Psoas muscle (tissue), 8 donors: ENCODE data around the gene SGMS1. TPM values are rescaled to one million over a fixed set of nuclear protein-coding genes. Genes with fewer than 3 reads are reported as not detected.
"Not testable (repeated sequence)": the region's sequence is repeated elsewhere in the genome, so short reads cannot be mapped to it uniquely, and the experiment has no call there.

Source experiments
- ATAC-seq, 4 donors: fragments of 200-7000 bp; cut with Tn5 transposase; one replicate each; pipeline ENCODE4 v1.9.1; 2020; ENCODE audit warnings: moderate library complexity in 3 of 4, mild to moderate bottlenecking in 2 of 4
- DNase-seq, 2 donors: peaks; one replicate each; pipeline ENCODE4 v3.0.0-alpha.2; 2020
- H3K27ac ChIP-seq: fragments of 200-600 bp; one replicate; pipeline ENCODE4 v1.8.0; 2022
- H3K27me3 ChIP-seq, 3 donors: fragments of 200-600 bp in 1 of 3; one replicate each; pipeline versions ENCODE4 v1.6.1 to v1.8.0; 2013 to 2022; ENCODE audit warnings: low read length in 2 of 3, mild to moderate bottlenecking in 2 of 3, moderate library complexity in 1 of 3; ENCODE audit not compliant: insufficient read depth in 3 of 3
- H3K36me3 ChIP-seq, 2 donors: fragments of 200-600 bp in 1 of 2; one replicate each; pipeline versions ENCODE4 v1.6.1 to v1.8.0; 2013 to 2022; ENCODE audit warnings: low read depth in 1 of 2, mild to moderate bottlenecking in 1 of 2, moderate library complexity in 1 of 2; ENCODE audit not compliant: insufficient read depth in 1 of 2
- H3K4me1 ChIP-seq: fragments of 200-600 bp; one replicate; pipeline ENCODE4 v1.8.0; 2022
- H3K4me3 ChIP-seq: fragments of 200-600 bp; one replicate; pipeline ENCODE4 v1.8.0; 2022; ENCODE audit warnings: mild to moderate bottlenecking
- H3K9me3 ChIP-seq: fragments of 200-600 bp; one replicate; pipeline ENCODE4 v1.8.0; 2022
- WGBS, 3 donors: extraction: QIAGEN DNeasy Blood & Tissue Kit; methylation state at CpG; one replicate each; pipeline versions ENCODE4 v1.1.6 to v1.1.7; 2013; 5-methylcytosine and 5-hydroxymethylcytosine counted together
- intact Hi-C, 2 donors: fragments of 100-400 bp; cut with DNase I; formaldehyde crosslinking; loops; one replicate each; pipeline versions ENCODE4 v1.11.0 to v1.14.2; 2022
- polyA plus RNA-seq, 3 donors: library from polyadenylated mRNA; stranded (reverse); fragments of 200-250 nt; gene quantifications; one replicate each; pipeline ENCODE4 v1.2.3, GENCODE V29; 2013
- total RNA-seq, 4 donors: library from RNA; stranded (reverse); fragmentation: NEBNext Ultra II Directional in 2 of 4; extraction: Animal tissue kit (Norgen Biotek cat#: 25700) in 2 of 4; gene quantifications; one replicate each; pipeline versions ENCODE4 v1.2.1 to v1.2.4, GENCODE V29; 2021 to 2023
- TF ChIP-seq, protein P1 (sequence below): fragments of 200-600 bp; IDR thresholded peaks from one replicate; pipeline ENCODE4 v1.8.0; 2022; ENCODE audit warnings: antibody characterized with exemption
- donor health status: healthy with polysubstance abuse.
- donor health status: DM: no; HTN: no; CAD: no; lungs with moderate emphysema.
- donor health status: Bipolar disorder and iron deficiency.
- donor health status: healthy.
- donor health status: DM: yes; HTN: yes; CAD: no.
- donor health status: DM: no; HTN: no; CAD: no.
- donor health status: DM: no; HTN: no; CAD: no.
- donor health status: DM: yes; HTN: yes; CAD: no.

Gene SGMS1
- total and polyA plus RNA-seq, 7 donors: 6.2 to 16.7 (median 11.3) TPM

GRCh38 chr10:50272531-50272930 lies 351.2 kb downstream of the SGMS1 start:
- Histone ChIP-seq H3K27ac (no peak overlapping the region), H3K36me3 (no peaks in the 10 kb centered on the region), H3K9me3 (no peaks in the 10 kb centered on the region), H3K4me1 (no peaks in the 10 kb centered on the region), H3K4me3 (no peak overlapping the region), H3K27me3 (no peaks in the 10 kb centered on the region)
- ATAC-seq: no peak
- 52 to 66% (median 55%) methylated on average over 7 of the region's 7 CpGs for WGBS, 3 donors
- intact Hi-C loops: no loop called here
- TF ChIP-seq, protein P1, sequence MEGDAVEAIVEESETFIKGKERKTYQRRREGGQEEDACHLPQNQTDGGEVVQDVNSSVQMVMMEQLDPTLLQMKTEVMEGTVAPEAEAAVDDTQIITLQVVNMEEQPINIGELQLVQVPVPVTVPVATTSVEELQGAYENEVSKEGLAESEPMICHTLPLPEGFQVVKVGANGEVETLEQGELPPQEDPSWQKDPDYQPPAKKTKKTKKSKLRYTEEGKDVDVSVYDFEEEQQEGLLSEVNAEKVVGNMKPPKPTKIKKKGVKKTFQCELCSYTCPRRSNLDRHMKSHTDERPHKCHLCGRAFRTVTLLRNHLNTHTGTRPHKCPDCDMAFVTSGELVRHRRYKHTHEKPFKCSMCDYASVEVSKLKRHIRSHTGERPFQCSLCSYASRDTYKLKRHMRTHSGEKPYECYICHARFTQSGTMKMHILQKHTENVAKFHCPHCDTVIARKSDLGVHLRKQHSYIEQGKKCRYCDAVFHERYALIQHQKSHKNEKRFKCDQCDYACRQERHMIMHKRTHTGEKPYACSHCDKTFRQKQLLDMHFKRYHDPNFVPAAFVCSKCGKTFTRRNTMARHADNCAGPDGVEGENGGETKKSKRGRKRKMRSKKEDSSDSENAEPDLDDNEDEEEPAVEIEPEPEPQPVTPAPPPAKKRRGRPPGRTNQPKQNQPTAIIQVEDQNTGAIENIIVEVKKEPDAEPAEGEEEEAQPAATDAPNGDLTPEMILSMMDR: no peak
- no peak for DNase-seq

DNA sequence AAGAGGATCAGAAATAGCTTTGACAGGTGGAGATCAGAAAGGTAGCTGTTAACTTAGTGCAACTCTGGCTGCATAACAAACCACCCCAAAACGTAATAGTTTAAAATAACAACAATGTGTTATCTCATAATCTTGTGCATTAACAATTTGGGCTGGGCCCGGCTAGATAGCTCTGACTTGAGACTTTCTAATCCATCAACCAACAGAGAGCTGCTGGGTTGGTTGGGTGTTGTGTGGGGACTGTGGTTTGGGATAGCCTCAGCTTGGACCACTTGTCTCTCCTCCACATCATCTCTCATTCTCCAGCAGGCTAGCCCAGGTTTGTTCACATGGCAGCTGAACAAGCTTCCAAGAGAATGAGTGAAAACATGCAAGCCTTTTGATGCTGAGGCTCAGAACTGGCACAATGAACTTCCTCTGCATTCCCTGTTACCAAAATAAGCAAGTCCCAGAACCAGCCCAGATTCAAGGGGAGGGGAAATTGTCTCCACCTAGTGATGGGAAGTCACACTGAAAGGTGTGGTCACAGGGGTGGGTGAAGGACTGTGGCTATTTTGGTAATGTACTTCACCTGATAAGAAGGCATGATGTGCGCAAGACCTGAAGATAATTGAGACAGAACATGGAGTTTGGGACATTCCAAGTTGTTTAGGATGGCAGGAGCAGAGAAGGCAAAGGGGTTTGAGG lies 352.0 kb downstream of the SGMS1 start:
- Histone ChIP-seq H3K4me1 (no peaks in the 10 kb centered on the region), H3K27me3 (no peaks in the 10 kb centered on the region), H3K36me3 (no peaks in the 10 kb centered on the region), H3K4me3 (no peak overlapping the region), H3K9me3 (no peaks in the 10 kb centered on the region), H3K27ac (no peak overlapping the region)
- DNase-seq (no peak), ATAC-seq (no peak)
- TF ChIP-seq, protein P1: no peak
- intact Hi-C loops: no loop called here
- 77 to 84% (median 82%) methylated on average over 3 of the region's 3 CpGs for WGBS, 3 donors

DNA sequence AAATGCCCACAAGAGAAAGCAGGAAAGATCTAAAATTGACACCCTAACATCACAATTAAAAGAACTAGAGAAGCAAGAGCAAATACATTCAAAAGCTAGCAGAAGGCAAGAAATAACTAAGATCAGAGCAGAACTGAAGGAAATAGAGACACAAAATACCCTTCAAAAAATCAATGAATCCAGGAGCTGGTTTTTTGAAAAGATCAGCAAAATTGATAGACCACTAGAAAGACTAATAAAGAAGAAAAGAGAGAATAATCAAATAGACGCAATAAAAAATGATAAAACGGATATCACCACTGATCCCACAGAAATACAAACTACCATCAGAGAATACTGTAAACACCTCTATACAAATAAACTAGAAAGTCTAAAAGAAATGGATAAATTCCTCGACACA lies 355.9 kb downstream of the SGMS1 start:
- H3K36me3 ChIP-seq, H3K27me3 ChIP-seq, H3K4me3 ChIP-seq, intact Hi-C loops, ATAC-seq, H3K9me3 ChIP-seq, H3K27ac ChIP-seq, DNase-seq, H3K4me1 ChIP-seq: not testable (repeated sequence)
- 89 to 93% (median 89%) methylated on average over 3 of the region's 3 CpGs for WGBS, 3 donors

DNA sequence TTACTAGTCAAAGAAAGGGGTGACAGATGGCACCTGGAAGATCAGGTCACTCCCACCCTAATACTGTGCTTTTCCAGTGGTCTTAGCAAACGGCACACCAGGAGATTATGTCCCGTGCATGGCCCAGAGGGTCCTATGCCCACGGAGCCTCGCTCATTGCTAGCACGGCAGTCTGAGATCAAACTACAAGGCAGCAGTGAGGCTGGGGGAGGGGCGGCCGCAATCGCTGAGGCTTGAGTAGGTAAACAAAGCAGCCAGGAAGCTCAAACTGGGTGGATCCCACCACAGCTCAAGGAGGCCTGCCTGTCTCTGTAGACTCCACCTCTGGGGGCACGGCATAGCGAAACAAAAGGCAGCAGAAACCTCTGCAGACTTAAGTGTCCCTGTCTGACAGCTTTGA lies 361.1 kb downstream of the SGMS1 start:
- intact Hi-C loops, H3K36me3 ChIP-seq, H3K9me3 ChIP-seq, H3K27me3 ChIP-seq, H3K27ac ChIP-seq, H3K4me1 ChIP-seq, H3K4me3 ChIP-seq, DNase-seq, ATAC-seq: not testable (repeated sequence)
- 86 to 91% (median 89%) methylated on average over 10 of the region's 10 CpGs for WGBS, 3 donors

DNA sequence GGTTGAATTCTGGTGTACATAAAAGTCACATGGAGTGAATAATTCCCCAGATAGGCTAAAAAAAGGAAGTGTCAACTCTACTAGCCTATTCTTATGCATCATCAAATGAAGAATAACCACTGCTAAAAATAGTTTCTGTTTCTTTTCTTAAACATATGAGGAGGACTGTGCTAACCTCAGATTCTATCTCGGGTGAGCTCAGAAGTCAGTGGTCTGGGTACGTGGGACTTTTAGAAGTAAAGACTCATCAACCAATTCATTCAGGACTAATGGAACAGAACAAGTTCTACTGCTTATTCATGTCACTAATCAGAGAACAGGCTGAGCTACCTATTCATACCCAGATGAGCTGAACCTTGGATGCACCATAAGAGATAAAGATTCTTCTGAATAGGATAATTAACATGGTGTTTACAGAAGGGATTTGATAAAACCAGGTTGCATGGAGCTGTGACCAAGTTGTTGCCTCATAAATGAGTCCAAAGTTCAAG lies 362.9 kb downstream of the SGMS1 start:
- H3K27me3 ChIP-seq: no peaks in the 10 kb centered on the region
- ATAC-seq (no peak), DNase-seq (no peak)
- no peaks in the 10 kb centered on the region for H3K4me1 ChIP-seq
- WGBS, 3 donors: 49 to 54% (median 51%) methylated on average over 2 of the region's 2 CpGs
- no peak overlapping the region for H3K27ac ChIP-seq
- H3K9me3 ChIP-seq: no peaks in the 10 kb centered on the region
- H3K4me3 ChIP-seq: no peak overlapping the region
- H3K36me3 ChIP-seq: no peaks in the 10 kb centered on the region
- TF ChIP-seq, protein P1: no peak
- intact Hi-C loops: no loop called here

Other genes with a start within 250 kb of the SGMS1 start
- gene ASAH2B, start 116.0 kb upstream of the SGMS1 start, total RNA-seq: 1 to 10 TPM; 2.2 to 5.0 (median 3.0) TPM
- gene ASAH2B, start 116.0 kb upstream of the SGMS1 start, polyA plus RNA-seq: 1 to 10 TPM; 1.5 to 1.9 (median 1.6) TPM